Right atrium auricular region (tissue), 2 donors: ENCODE measurements around the gene RAB36. TPM values are rescaled to one million over a fixed set of nuclear protein-coding genes. Genes with fewer than 3 reads are reported as not detected.

Source experiments
- DNase-seq: peaks from one replicate; pipeline ENCODE4 v3.0.0-alpha.2; 2019; ENCODE audit warnings: low spot score
- H3K27ac ChIP-seq, 2 donors: fragments of 200-600 bp; sonication (generic); 1 replicate in 1 of 2; 2 replicates in 1 of 2; pipeline ENCODE4 v1.5.1; 2016 to 2019
- H3K27me3 ChIP-seq, 2 donors: fragments of 200-600 bp; sonication (generic); one replicate each; pipeline versions ENCODE4 v1.5.1 to v1.6.0; 2017 to 2019
- H3K36me3 ChIP-seq: fragments of 200-600 bp; sonication (generic); one replicate; pipeline ENCODE4 v1.5.1; 2016
- H3K4me1 ChIP-seq, 2 donors: fragments of 200-600 bp; sonication (generic); one replicate each; pipeline versions ENCODE4 v1.5.1 to v1.6.0; 2017 to 2019
- H3K4me3 ChIP-seq, 2 donors: fragments of 200-600 bp; sonication (generic); 1 replicate in 1 of 2; 2 replicates in 1 of 2; pipeline ENCODE4 v1.5.1; 2017 to 2019; ENCODE audit warnings: mild to moderate bottlenecking in 1 of 2, moderate library complexity in 1 of 2
- H3K9me3 ChIP-seq, 2 donors: fragments of 200-600 bp; sonication (generic); one replicate each; pipeline ENCODE4 v1.5.1; 2019
- CTCF ChIP-seq, 2 donors: fragments of 200-600 bp; sonication (generic); IDR thresholded peaks; one replicate each; pipeline ENCODE4 v1.5.1; 2019; ENCODE audit warnings: antibody characterized with exemption in 2 of 2
- total RNA-seq, 2 donors: library from RNA; depleted of rRNA; stranded (reverse); fragments of >200 nt; gene quantifications; one replicate each; pipeline ENCODE4 v1.1.0, GENCODE V29; 2016

Gene RAB36
- total RNA-seq, 2 donors from 2014 or later: 0.59 to 2.0 TPM

GRCh38 chr22:23203452-23204124 lies 58.3 kb downstream of the RAB36 start:
- Histone ChIP-seq H3K27ac (peak overlapping the region; percentile 26 to 55), H3K36me3 (no peaks in the 10 kb centered on the region), H3K4me1 (peaks cover 0 to 35% of the 10 kb centered on the region in 2 donors), H3K4me3 (no peak overlapping the region), H3K9me3 (no peaks in the 10 kb centered on the region), H3K27me3 (no peaks in the 10 kb centered on the region)
- no peak for DNase-seq
- TF ChIP-seq CTCF (IDR thresholded peaks at IDR 0.05): no peak

DNA sequence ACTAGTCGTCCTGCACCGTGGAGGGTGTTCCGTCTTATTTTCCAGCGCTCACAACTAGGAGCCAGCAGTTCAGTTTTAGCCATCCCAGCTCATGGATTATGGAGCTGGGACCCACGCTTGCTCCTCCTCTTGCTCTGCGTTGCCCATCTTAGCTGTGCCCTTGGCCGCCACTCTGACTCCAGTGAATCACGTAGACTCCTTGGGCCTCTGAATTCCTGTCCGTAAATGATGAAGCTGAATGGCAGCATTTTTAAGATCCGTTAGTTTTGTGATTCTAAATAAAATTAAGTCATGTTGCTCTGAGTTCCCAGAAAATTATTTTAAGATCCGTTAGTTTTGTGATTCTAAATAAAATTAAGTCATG lies 58.8 kb downstream of the RAB36 start:
- Histone ChIP-seq H3K9me3 (no peaks in the 10 kb centered on the region), H3K27me3 (no peaks in the 10 kb centered on the region), H3K4me3 (no peak overlapping the region), H3K36me3 (no peaks in the 10 kb centered on the region), H3K27ac (peak overlapping the region; percentile 26 to 55), H3K4me1 (peaks cover 0 to 32% of the 10 kb centered on the region in 2 donors)
- TF ChIP-seq CTCF (IDR thresholded peaks at IDR 0.05): no peak
- no peak for DNase-seq

GRCh38 chr22:23204541-23205157 lies 59.4 kb downstream of the RAB36 start:
- H3K9me3 ChIP-seq: no peaks in the 10 kb centered on the region
- H3K27ac ChIP-seq: peak overlapping the region; percentile 26 to 55
- H3K4me1 ChIP-seq: peaks cover 0 to 27% of the 10 kb centered on the region in 2 donors
- TF ChIP-seq CTCF (IDR thresholded peaks at IDR 0.05): peak in 1 of 2 donors; percentile 36
- H3K4me3 ChIP-seq: no peak overlapping the region
- no peaks in the 10 kb centered on the region for H3K36me3 ChIP-seq
- no peaks in the 10 kb centered on the region for H3K27me3 ChIP-seq
- DNase-seq: peak; percentile 69

- no peak for DNase-seq
- Histone ChIP-seq H3K36me3 (no peaks in the 10 kb centered on the region), H3K4me3 (no peak overlapping the region), H3K27ac (peak overlapping the region; percentile 26 to 55), H3K9me3 (no peaks in the 10 kb centered on the region), H3K27me3 (no peaks in the 10 kb centered on the region), H3K4me1 (peaks cover 0 to 27% of the 10 kb centered on the region in 2 donors)
- TF ChIP-seq CTCF (IDR thresholded peaks at IDR 0.05): no peak
Observed at GRCh38 chr22:23205339-23206049, 60.2 kb downstream of the RAB36 start.

- no peak overlapping the region for H3K27ac ChIP-seq
- H3K27me3 ChIP-seq: no peaks in the 10 kb centered on the region
- no peaks in the 10 kb centered on the region for H3K36me3 ChIP-seq
- TF ChIP-seq CTCF (IDR thresholded peaks at IDR 0.05): no peak
- H3K4me1 ChIP-seq: peaks cover 0 to 27% of the 10 kb centered on the region in 2 donors
- H3K4me3 ChIP-seq: no peak overlapping the region
- no peak for DNase-seq
- no peaks in the 10 kb centered on the region for H3K9me3 ChIP-seq
Observed at GRCh38 chr22:23206915-23207314, 61.6 kb downstream of the RAB36 start.
